H54 (cell line): Measurements from ENCODE around the gene C2CD4A.

Experiments
- DNase-seq: peaks from one replicate; pipeline ENCODE4 v3.0.0; 2011; ENCODE audit warnings: low spot score, mixed read lengths; ENCODE audit not compliant: insufficient read length
- FAIRE-seq: peaks from 3 replicates; lab custom pipeline; 2011; peaks lifted over from hg19 to GRCh38; lab: Jason Lieb, UNC
- POLR2A ChIP-seq: IDR thresholded peaks from 2 replicates; pipeline ENCODE4 v1.6.1; 2011; ENCODE audit warnings: low read depth, mild to moderate bottlenecking, low read length

Gene C2CD4A

GRCh38 chr15:62104846-62105245 is 38.1 kb downstream of the C2CD4A start:
- no peak for TF ChIP-seq POLR2A
- FAIRE-seq (no peak), DNase-seq (no peak)

- DNase-seq (no peak), FAIRE-seq (no peak)
- no peak for TF ChIP-seq POLR2A
These were observed 38.5 kb downstream of the C2CD4A start for GRCh38 chr15:62105266-62105665.

- FAIRE-seq (no peak), DNase-seq (no peak)
- TF ChIP-seq POLR2A, result no peak
These were observed 39.3 kb downstream of the C2CD4A start for GRCh38 chr15:62106096-62106495.

- DNase-seq (no peak), FAIRE-seq (no peak)
- no peak for TF ChIP-seq POLR2A
These were observed 40.9 kb downstream of the C2CD4A start for GRCh38 chr15:62107571-62108121.

GRCh38 chr15:62108411-62108810 is 41.6 kb downstream of the C2CD4A start:
- no peak for FAIRE-seq
- DNase-seq, result no peak
- no peak for TF ChIP-seq POLR2A

- DNase-seq, result no peak
- TF ChIP-seq POLR2A, result no peak
These were observed 42.7 kb downstream of the C2CD4A start for GRCh38 chr15:62109437-62109836.

GRCh38 chr15:62109982-62110851 is 43.4 kb downstream of the C2CD4A start:
- DNase-seq (peak; percentile 24), FAIRE-seq (no peak)
- TF ChIP-seq POLR2A, result no peak

More at GRCh38 chr15:62109437-62109836, 42.7 kb downstream of the C2CD4A start:
- FAIRE-seq, result no peak

GRCh38 chr15:62112081-62112480 is 45.3 kb downstream of the C2CD4A start:
- FAIRE-seq, result no peak
- no peak for TF ChIP-seq POLR2A
- no peak for DNase-seq

- no peak for TF ChIP-seq POLR2A
- DNase-seq (peak; percentile 51), FAIRE-seq (peak; percentile 64)
These were observed 46.1 kb downstream of the C2CD4A start for GRCh38 chr15:62112616-62113593.

- TF ChIP-seq POLR2A, result no peak
- DNase-seq (no peak), FAIRE-seq (no peak)
These were observed 49.1 kb downstream of the C2CD4A start for GRCh38 chr15:62115847-62116246.

GRCh38 chr15:62118520-62119226 is 51.9 kb downstream of the C2CD4A start:
- no peak for TF ChIP-seq POLR2A
- no peak for FAIRE-seq
- DNase-seq, result no peak

GRCh38 chr15:62119227-62119864 is 52.6 kb downstream of the C2CD4A start:
- FAIRE-seq (peak; percentile 64), DNase-seq (peak; percentile 42)

GRCh38 chr15:62119874-62120273 is 53.1 kb downstream of the C2CD4A start:
- FAIRE-seq, result no peak
- no peak for TF ChIP-seq POLR2A

More at GRCh38 chr15:62119227-62119864, 52.6 kb downstream of the C2CD4A start:
- no peak for TF ChIP-seq POLR2A

More at GRCh38 chr15:62119874-62120273, 53.1 kb downstream of the C2CD4A start:
- no peak for DNase-seq
